Measurements from ENCODE around the gene KRT80. TPM values are rescaled to one million over a fixed set of nuclear protein-coding genes. Genes with fewer than 3 reads are reported as not detected.

Gene KRT80
- total RNA-seq, 2 donors from 2014 or later, result 0.66 to 4.9 TPM

GRCh38 chr12:52212701-52213563 is 21.1 kb upstream of the KRT80 start:
- Histone ChIP-seq H3K4me3 (no peak overlapping the region), H3K4me1 (peaks cover 3% of the 10 kb centered on the region), H3K9me3 (no peaks in the 10 kb centered on the region), H3K27me3 (no peaks in the 10 kb centered on the region), H3K9ac (ENCODE audit: low read depth in 2 of 2, low read length in 2 of 2) (no peak overlapping the region), H3K27ac (no peak overlapping the region), H3K36me3 (no peaks in the 10 kb centered on the region)
- no peak for DNase-seq
- intact Hi-C loops (cut with DNase I), result no loop called here
- no peak for TF ChIP-seq CTCF (IDR thresholded peaks at IDR 0.05)

- no peak for TF ChIP-seq CTCF (IDR thresholded peaks at IDR 0.05)
- intact Hi-C loops (cut with DNase I), result no loop called here
- H3K27me3 ChIP-seq, result no peaks in the 10 kb centered on the region
These were observed 20.1 kb upstream of the KRT80 start for GRCh38 chr12:52211716-52212585.

GRCh38 chr12:52210925-52211650 is 19.3 kb upstream of the KRT80 start:
- Histone ChIP-seq H3K9ac (ENCODE audit: low read depth in 2 of 2, low read length in 2 of 2) (no peak overlapping the region), H3K36me3 (no peaks in the 10 kb centered on the region), H3K4me3 (no peak overlapping the region), H3K27ac (no peak overlapping the region), H3K27me3 (no peaks in the 10 kb centered on the region), H3K4me1 (no peaks in the 10 kb centered on the region), H3K9me3 (no peaks in the 10 kb centered on the region)
- no peak for DNase-seq
- intact Hi-C loops (cut with DNase I), result no loop called here
- TF ChIP-seq CTCF (IDR thresholded peaks at IDR 0.05), result no peak

More at GRCh38 chr12:52211716-52212585, 20.1 kb upstream of the KRT80 start:
- Histone ChIP-seq H3K9me3 (no peaks in the 10 kb centered on the region), H3K36me3 (no peaks in the 10 kb centered on the region), H3K4me3 (no peak overlapping the region), H3K27ac (no peak overlapping the region), H3K9ac (ENCODE audit: low read depth in 2 of 2, low read length in 2 of 2) (no peak overlapping the region), H3K4me1 (no peaks in the 10 kb centered on the region)
- no peak for DNase-seq

GRCh38 chr12:52210186-52210924 is 18.5 kb upstream of the KRT80 start:
- H3K9ac ChIP-seq (ENCODE audit: low read depth in 2 of 2, low read length in 2 of 2), result no peak overlapping the region

More at GRCh38 chr12:52210186-52210924, 18.5 kb upstream of the KRT80 start:
- H3K36me3 ChIP-seq, result no peaks in the 10 kb centered on the region
- no peaks in the 10 kb centered on the region for H3K27me3 ChIP-seq
- H3K4me1 ChIP-seq, result no peaks in the 10 kb centered on the region
- H3K4me3 ChIP-seq, result no peak overlapping the region
- no peaks in the 10 kb centered on the region for H3K9me3 ChIP-seq
- DNase-seq, result no peak
- no peak for TF ChIP-seq CTCF (IDR thresholded peaks at IDR 0.05)
- H3K27ac ChIP-seq, result no peak overlapping the region
- intact Hi-C loops (cut with DNase I), result no loop called here
